IMR-90 (cell line): ENCODE data around the gene CDC14A. TPM values are rescaled to one million over a fixed set of nuclear protein-coding genes. Genes with fewer than 3 reads are reported as not detected.

ENCODE experiments used
- ATAC-seq: fragments of 200-7000 bp; cut with Tn5 transposase; 2 replicates; pipeline ENCODE4 v1.9.1; 2020; ENCODE audit warnings: low read depth, mild to moderate bottlenecking, moderate library complexity
- BruUV-seq: library from RNA; stranded (reverse); fragments of 400-500 nt; replicated peaks from 2 replicates; lab custom pipeline; 2021; lab: Mats Ljungman, UMichigan
- CTCF ChIA-PET: fragments of 300-600 bp; formaldehyde crosslinking; extraction: SDS; loops from one replicate; lab custom pipeline; 2021; ENCODE audit warnings: antibody characterized with exemption; lab: Yijun Ruan, JAX
- POLR2A ChIA-PET: fragments of 300-600 bp; sonication (Branson Sonifier 250); formaldehyde crosslinking; loops from one replicate; lab custom pipeline; 2022; ENCODE audit warnings: antibody characterized with exemption; ENCODE audit not compliant: unreplicated experiment; lab: Charles Lee
- DNase-seq: peaks from one replicate; pipeline ENCODE4 v3.0.0; 2013
- H2AFZ ChIP-seq: replicated peaks from 2 replicates; pipeline ENCODE3; 2013; ENCODE audit warnings: low read length, mild to moderate bottlenecking; ENCODE audit not compliant: poor library complexity
- H2AK5ac ChIP-seq: 2 replicates; pipeline ENCODE4 v1.6.1; 2013; ENCODE audit warnings: low read depth, low read length, inconsistent platforms
- H2AK9ac ChIP-seq: replicated peaks from 2 replicates; pipeline ENCODE3; 2013; ENCODE audit warnings: mild to moderate bottlenecking, low read depth, low read length, moderate library complexity; ENCODE audit not compliant: poor library complexity
- H2BK120ac ChIP-seq: 2 replicates; pipeline ENCODE4 v1.6.1; 2013; ENCODE audit warnings: low read depth, low read length, inconsistent platforms
- H2BK15ac ChIP-seq: 3 replicates; pipeline ENCODE4 v1.6.1; 2013; ENCODE audit warnings: low read depth, low read length, inconsistent platforms
- H2BK20ac ChIP-seq: 2 replicates; pipeline ENCODE4 v1.6.1; 2013; ENCODE audit warnings: low read depth, mild to moderate bottlenecking, inconsistent platforms, low read length, moderate library complexity
- H2BK5ac ChIP-seq: 2 replicates; pipeline ENCODE4 v1.6.1; 2013; ENCODE audit warnings: mild to moderate bottlenecking, low read depth, low read length, inconsistent platforms; ENCODE audit not compliant: poor library complexity, severe bottlenecking
- H3K14ac ChIP-seq: replicated peaks from 2 replicates; pipeline ENCODE4 v1.6.1; 2013; ENCODE audit warnings: low read depth, low read length, inconsistent platforms
- H3K18ac ChIP-seq: 2 replicates; pipeline ENCODE4 v1.6.1; 2013; ENCODE audit warnings: low read depth, low read length, control low read depth
- H3K23ac ChIP-seq: 2 replicates; pipeline ENCODE4 v1.6.1; 2013; ENCODE audit warnings: low read depth, low read length, inconsistent platforms
- H3K27ac ChIP-seq: 2 replicates; pipeline ENCODE4 v1.5.1; 2013; ENCODE audit warnings: mild to moderate bottlenecking, control low read depth, low read length; ENCODE audit not compliant: insufficient read depth
- H3K27me3 ChIP-seq: 2 replicates; pipeline ENCODE4 v1.6.1; 2013; ENCODE audit warnings: low read length; ENCODE audit not compliant: control insufficient read depth, insufficient read depth
- H3K36me3 ChIP-seq: 2 replicates; pipeline ENCODE4 v1.6.1; 2013; ENCODE audit warnings: low read length, mixed read lengths; ENCODE audit not compliant: control insufficient read depth, insufficient read depth
- H3K4ac ChIP-seq: 2 replicates; pipeline ENCODE4 v1.6.1; 2013; ENCODE audit warnings: low read depth, low read length, inconsistent platforms
- H3K4me1 ChIP-seq: 2 replicates; pipeline ENCODE4 v1.6.1; 2013; ENCODE audit warnings: low read length, mixed read lengths; ENCODE audit not compliant: control insufficient read depth, insufficient read depth
- H3K4me2 ChIP-seq: 2 replicates; pipeline ENCODE4 v1.6.1; 2013; ENCODE audit warnings: low read depth, mild to moderate bottlenecking, control low read depth, low read length, moderate library complexity
- H3K4me3 ChIP-seq: 2 replicates; pipeline ENCODE4 v1.5.1; 2013; ENCODE audit warnings: low read depth, mild to moderate bottlenecking, control low read depth, low read length, moderate library complexity; ENCODE audit not compliant: insufficient read depth
- H3K56ac ChIP-seq: 2 replicates; pipeline ENCODE4 v1.6.1; 2013; ENCODE audit warnings: low read length, inconsistent platforms; ENCODE audit not compliant: insufficient read depth; ENCODE audit errors: extremely low read depth
- H3K79me1 ChIP-seq, 2 experiments: 2 replicates each; pipeline ENCODE4 v1.6.1; 2013; ENCODE audit warnings: low read length in 2 of 2, inconsistent platforms in 1 of 2, low read depth in 1 of 2
- H3K9ac ChIP-seq: 2 replicates; pipeline ENCODE4 v1.6.1; 2013; ENCODE audit warnings: low read depth, low read length, control low read depth
- H3K9me1 ChIP-seq: 2 replicates; pipeline ENCODE4 v1.6.1; 2013; ENCODE audit warnings: low read length, inconsistent platforms; ENCODE audit not compliant: insufficient read depth
- H3K9me3 ChIP-seq: 2 replicates; pipeline ENCODE4 v1.6.1; 2013; ENCODE audit warnings: low read length; ENCODE audit not compliant: control insufficient read depth, insufficient read depth
- H4K20me1 ChIP-seq: 2 replicates; pipeline ENCODE4 v1.6.1; 2013; ENCODE audit warnings: low read length, inconsistent platforms; ENCODE audit not compliant: insufficient read depth
- H4K5ac ChIP-seq: 2 replicates; pipeline ENCODE4 v1.6.1; 2013; ENCODE audit warnings: mild to moderate bottlenecking, low read depth, low read length, control low read depth
- H4K8ac ChIP-seq, 2 experiments: 2 replicates each; pipeline ENCODE4 v1.6.1; 2013; ENCODE audit warnings: low read depth in 2 of 2, low read length in 2 of 2, control low read depth in 1 of 2, inconsistent platforms in 1 of 2
- H4K91ac ChIP-seq: 2 replicates; pipeline ENCODE4 v1.6.1; 2013; ENCODE audit warnings: low read depth, low read length, inconsistent platforms; ENCODE audit not compliant: insufficient read depth
- BHLHE40 ChIP-seq: fragments of 150-350 bp; IDR thresholded peaks from 2 replicates; pipeline ENCODE4 v1.6.1; 2016; ENCODE audit warnings: mild to moderate bottlenecking, low read depth, low read length
- CEBPB ChIP-seq: IDR thresholded peaks from 2 replicates; pipeline ENCODE4 v1.6.1; 2012; ENCODE audit warnings: low read depth, low read length, improper control_type of control experiment
- CHD1 ChIP-seq: IDR thresholded peaks from 2 replicates; pipeline ENCODE4 v1.6.1; 2012; ENCODE audit warnings: low read depth, low read length, improper control_type of control experiment
- FOS ChIP-seq: fragments of 150-350 bp; IDR thresholded peaks from 2 replicates; pipeline ENCODE4 v1.6.1; 2016; ENCODE audit warnings: low read depth, low read length
- MAFK ChIP-seq: IDR thresholded peaks from 2 replicates; pipeline ENCODE4 v1.6.1; 2012; ENCODE audit warnings: low read depth, low read length, improper control_type of control experiment
- MAZ ChIP-seq: IDR thresholded peaks from 2 replicates; pipeline ENCODE4 v1.6.1; 2012; ENCODE audit warnings: low read depth, mild to moderate bottlenecking, low read length, improper control_type of control experiment, moderate library complexity, borderline replicate concordance
- MXI1 ChIP-seq: IDR thresholded peaks from 2 replicates; pipeline ENCODE4 v1.6.1; 2012; ENCODE audit warnings: low read depth, mild to moderate bottlenecking, low read length, moderate library complexity, borderline replicate concordance
- NFE2L2 ChIP-seq: fragments of 150-350 bp; IDR thresholded peaks from 2 replicates; pipeline ENCODE4 v1.6.1; 2016; ENCODE audit warnings: low read depth, mild to moderate bottlenecking, low read length
- POLR2A ChIP-seq: IDR thresholded peaks from 2 replicates; pipeline ENCODE4 v1.6.1; 2012; ENCODE audit warnings: mild to moderate bottlenecking, low read depth, low read length
- RAD21 ChIP-seq: IDR thresholded peaks from 2 replicates; pipeline ENCODE4 v1.6.1; 2012; ENCODE audit warnings: low read length, improper control_type of control experiment
- RCOR1 ChIP-seq: IDR thresholded peaks from 2 replicates; pipeline ENCODE4 v1.6.1; 2012; ENCODE audit warnings: mild to moderate bottlenecking, low read length, improper control_type of control experiment; ENCODE audit not compliant: insufficient replicate concordance
- RFX5 ChIP-seq: IDR thresholded peaks from 2 replicates; pipeline ENCODE4 v1.8.0; 2012; ENCODE audit warnings: low read depth, mild to moderate bottlenecking, low read length, moderate library complexity
- SMC3 ChIP-seq: fragments of 150-350 bp; IDR thresholded peaks from 2 replicates; pipeline ENCODE4 v1.6.1; 2016; ENCODE audit warnings: low read depth, mild to moderate bottlenecking, antibody characterized with exemption, low read length, moderate library complexity
- WGBS, 2 experiments: methylation state at CpG; one replicate each; pipeline versions ENCODE4 v1.1.5 to v1.1.7; 2013; ENCODE audit warnings: missing lambda C conversion rate in 2 of 2; ENCODE audit not compliant: insufficient read length in 1 of 2; ENCODE audit errors: extremely low coverage in 2 of 2; 5-methylcytosine and 5-hydroxymethylcytosine counted together
- dilution Hi-C: fragments of 300-500 bp; cut with HindIII; formaldehyde crosslinking; loops from one replicate; pipeline ENCODE4 v1.14.3; 2018; ENCODE audit warnings: low sequenced_read_pairs; ENCODE audit not compliant: unreplicated experiment
- in situ Hi-C: fragments of 300-500 bp; cut with MboI; formaldehyde crosslinking; loops from 3 replicates; pipeline ENCODE4 v1.14.3; 2019; ENCODE audit warnings: low sequenced_read_pairs, inconsistent platforms, mixed read lengths
- intact Hi-C: fragments of 100-400 bp; cut with micrococcal nuclease; formaldehyde crosslinking; loops from 2 replicates; pipeline ENCODE4 v1.10.0; 2022
- polyA plus RNA-seq, 3 experiments: library from polyadenylated mRNA; depleted of rRNA; stranded (reverse); fragments of >200 nt; gene quantifications; 2 replicates each; pipeline ENCODE4 v1.2.3, GENCODE V29; 2012; ENCODE audit warnings: low replicate concordance in 1 of 3
- total RNA-seq: library from RNA; depleted of rRNA; stranded (reverse); fragments of >200 nt; gene quantifications from 2 replicates; pipeline ENCODE4 v1.2.3, GENCODE V29; 2012
- TF ChIP-seq, protein P1 (sequence below): fragments of 150-350 bp; IDR thresholded peaks from 2 replicates; pipeline ENCODE4 v1.6.1; 2017; ENCODE audit warnings: mild to moderate bottlenecking, antibody characterized with exemption, low read length, low read depth
- TF ChIP-seq, protein P2 (sequence below): fragments of 150-350 bp; IDR thresholded peaks from 2 replicates; pipeline ENCODE4 v1.6.1; 2016; ENCODE audit warnings: low read depth, mild to moderate bottlenecking, low read length, moderate library complexity, borderline replicate concordance
- TF ChIP-seq, protein P3 (sequence below): conservative IDR thresholded peaks from 2 replicates; pipeline ENCODE4 v1.5.1; 2012; ENCODE audit warnings: mild to moderate bottlenecking, low read depth, low read length, improper control_type of control experiment

The CDC14A gene
- total and polyA plus RNA-seq, 2 of the 4 experiments (the other 2 are of a cell fraction), result 1.7 to 3.0 TPM

DNA sequence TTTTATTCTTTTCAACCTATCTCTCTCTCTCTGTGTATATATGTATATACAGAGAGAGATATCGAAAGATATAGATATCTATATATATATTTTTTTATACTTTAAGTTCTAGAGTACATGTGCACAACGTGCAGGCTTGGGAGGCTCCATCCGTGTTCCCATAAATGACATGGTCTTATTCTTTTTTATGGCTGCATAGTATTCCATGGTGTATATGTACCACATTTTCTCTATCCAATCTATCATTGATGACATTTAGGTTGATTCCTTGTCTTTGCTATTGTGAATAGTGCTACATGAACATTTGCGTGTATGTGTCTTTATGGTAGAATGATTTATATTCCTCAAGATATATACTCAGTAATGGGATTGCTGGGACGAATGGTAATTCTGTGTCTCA, 130.4 kb downstream of the CDC14A start:
- no peaks in the 10 kb centered on the region for H4K20me1 ChIP-seq
- ChIA-PET CTCF (no interaction called here), POLR2A (no interaction called here)
- no peak overlapping the region for H2AFZ ChIP-seq
- H2BK15ac ChIP-seq, result no peak overlapping the region
- H3K4me2 ChIP-seq, result no peak overlapping the region
- H3K23ac ChIP-seq, result no peak overlapping the region
- no peak for DNase-seq
- dilution Hi-C loops (no loop called here), intact Hi-C loops (loop anchor here (10.0 kb wide), 1 partner anchor 102 kb away; no protein-coding TSS in a partner anchor), in situ Hi-C loops (no loop called here)
- no peaks in the 10 kb centered on the region for H3K9me1 ChIP-seq
- H4K8ac ChIP-seq, result no peak overlapping the region
- ATAC-seq, result no peak
- no peak overlapping the region for H3K18ac ChIP-seq
- H2AK5ac ChIP-seq, result no peak overlapping the region
- H3K4me1 ChIP-seq, result no peaks in the 10 kb centered on the region
- H3K36me3 ChIP-seq, result 0 out of 2 replicates have a peak, but pooled peaks cover 1% of the 10 kb centered on the region
- H4K91ac ChIP-seq, result no peak overlapping the region
- no peak overlapping the region for H4K5ac ChIP-seq
- WGBS, 2 experiments, result no CpG with 5 or more reads among the region's 5 CpGs
- no peak overlapping the region for H3K4me3 ChIP-seq
- H2BK20ac ChIP-seq, result no peak overlapping the region
- no peaks in the 10 kb centered on the region for H3K27me3 ChIP-seq
- no peak for TF ChIP-seq MXI1
- TF ChIP-seq MAFK, result no peak
- no peak for TF ChIP-seq CHD1
- no peak for TF ChIP-seq CEBPB
- no peak for TF ChIP-seq SMC3
- no peak for TF ChIP-seq NFE2L2
- TF ChIP-seq, protein P1, sequence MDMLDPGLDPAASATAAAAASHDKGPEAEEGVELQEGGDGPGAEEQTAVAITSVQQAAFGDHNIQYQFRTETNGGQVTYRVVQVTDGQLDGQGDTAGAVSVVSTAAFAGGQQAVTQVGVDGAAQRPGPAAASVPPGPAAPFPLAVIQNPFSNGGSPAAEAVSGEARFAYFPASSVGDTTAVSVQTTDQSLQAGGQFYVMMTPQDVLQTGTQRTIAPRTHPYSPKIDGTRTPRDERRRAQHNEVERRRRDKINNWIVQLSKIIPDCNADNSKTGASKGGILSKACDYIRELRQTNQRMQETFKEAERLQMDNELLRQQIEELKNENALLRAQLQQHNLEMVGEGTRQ, result no peak
- TF ChIP-seq BHLHE40, result no peak
- no peak for TF ChIP-seq FOS
- TF ChIP-seq RCOR1, result no peak
- TF ChIP-seq, protein P2, sequence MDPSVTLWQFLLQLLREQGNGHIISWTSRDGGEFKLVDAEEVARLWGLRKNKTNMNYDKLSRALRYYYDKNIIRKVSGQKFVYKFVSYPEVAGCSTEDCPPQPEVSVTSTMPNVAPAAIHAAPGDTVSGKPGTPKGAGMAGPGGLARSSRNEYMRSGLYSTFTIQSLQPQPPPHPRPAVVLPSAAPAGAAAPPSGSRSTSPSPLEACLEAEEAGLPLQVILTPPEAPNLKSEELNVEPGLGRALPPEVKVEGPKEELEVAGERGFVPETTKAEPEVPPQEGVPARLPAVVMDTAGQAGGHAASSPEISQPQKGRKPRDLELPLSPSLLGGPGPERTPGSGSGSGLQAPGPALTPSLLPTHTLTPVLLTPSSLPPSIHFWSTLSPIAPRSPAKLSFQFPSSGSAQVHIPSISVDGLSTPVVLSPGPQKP, result no peak
- no peak for TF ChIP-seq POLR2A
- no peak for TF ChIP-seq RFX5
- no peak for TF ChIP-seq MAZ
- TF ChIP-seq RAD21, result no peak
- TF ChIP-seq, protein P3, sequence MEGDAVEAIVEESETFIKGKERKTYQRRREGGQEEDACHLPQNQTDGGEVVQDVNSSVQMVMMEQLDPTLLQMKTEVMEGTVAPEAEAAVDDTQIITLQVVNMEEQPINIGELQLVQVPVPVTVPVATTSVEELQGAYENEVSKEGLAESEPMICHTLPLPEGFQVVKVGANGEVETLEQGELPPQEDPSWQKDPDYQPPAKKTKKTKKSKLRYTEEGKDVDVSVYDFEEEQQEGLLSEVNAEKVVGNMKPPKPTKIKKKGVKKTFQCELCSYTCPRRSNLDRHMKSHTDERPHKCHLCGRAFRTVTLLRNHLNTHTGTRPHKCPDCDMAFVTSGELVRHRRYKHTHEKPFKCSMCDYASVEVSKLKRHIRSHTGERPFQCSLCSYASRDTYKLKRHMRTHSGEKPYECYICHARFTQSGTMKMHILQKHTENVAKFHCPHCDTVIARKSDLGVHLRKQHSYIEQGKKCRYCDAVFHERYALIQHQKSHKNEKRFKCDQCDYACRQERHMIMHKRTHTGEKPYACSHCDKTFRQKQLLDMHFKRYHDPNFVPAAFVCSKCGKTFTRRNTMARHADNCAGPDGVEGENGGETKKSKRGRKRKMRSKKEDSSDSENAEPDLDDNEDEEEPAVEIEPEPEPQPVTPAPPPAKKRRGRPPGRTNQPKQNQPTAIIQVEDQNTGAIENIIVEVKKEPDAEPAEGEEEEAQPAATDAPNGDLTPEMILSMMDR, result no peak
- no peak overlapping the region for H3K27ac ChIP-seq
- no peak overlapping the region for H3K56ac ChIP-seq
- no peak overlapping the region for H2AK9ac ChIP-seq
- H3K14ac ChIP-seq, result no peak overlapping the region
- no peak overlapping the region for H3K9ac ChIP-seq
- no TSS peak for BruUV-seq
- H2BK5ac ChIP-seq, result no peak overlapping the region
- no peaks in the 10 kb centered on the region for H3K79me1 ChIP-seq
- no peaks in the 10 kb centered on the region for H3K9me3 ChIP-seq
- no peak overlapping the region for H2BK120ac ChIP-seq
- H3K4ac ChIP-seq, result no peak overlapping the region
